Neural crest cell (in vitro differentiated cells): ENCODE data around the gene RTL10. TPM values are rescaled to one million over a fixed set of nuclear protein-coding genes. Genes with fewer than 3 reads are reported as not detected.

Experiments
- DNase-seq: peaks from one replicate; pipeline ENCODE4 v3.0.0; 2021; ENCODE audit warnings: low read depth, mixed read lengths, low spot score
- H3K27ac Mint-ChIP-seq: one replicate; pipeline ENCODE4 v1.8.0; 2021; ENCODE audit warnings: mild to moderate bottlenecking, mixed read lengths; ENCODE audit not compliant: unreplicated experiment
- H3K27me3 Mint-ChIP-seq: 2 replicates; pipeline ENCODE4 v1.8.0; 2021; ENCODE audit warnings: low read depth, mild to moderate bottlenecking, mixed read lengths
- H3K36me3 Mint-ChIP-seq: 2 replicates; pipeline ENCODE4 v1.8.0; 2021; ENCODE audit warnings: low read depth, mild to moderate bottlenecking, mixed read lengths
- H3K4me1 Mint-ChIP-seq: 2 replicates; pipeline ENCODE4 v1.8.0; 2021; ENCODE audit warnings: mixed read lengths
- H3K4me3 Mint-ChIP-seq: one replicate; pipeline ENCODE4 v1.8.0; 2021; ENCODE audit warnings: mild to moderate bottlenecking, mixed read lengths
- H3K9me3 Mint-ChIP-seq: 2 replicates; pipeline ENCODE4 v1.8.0; 2021; ENCODE audit warnings: mixed read lengths
- total RNA-seq: library from RNA; stranded (reverse); gene quantifications from 2 replicates; pipeline ENCODE4 v1.2.1, GENCODE V29; 2021
- TF ChIP-seq, protein P1 (sequence below): fragments of 200-600 bp; sonication (generic); conservative IDR thresholded peaks from 2 replicates; pipeline ENCODE4 v1.5.0; 2021; ENCODE audit warnings: antibody characterized with exemption, mild to moderate bottlenecking

Gene RTL10
- total RNA-seq, 1 donor from 2014 or later, result 28.1 TPM

DNA sequence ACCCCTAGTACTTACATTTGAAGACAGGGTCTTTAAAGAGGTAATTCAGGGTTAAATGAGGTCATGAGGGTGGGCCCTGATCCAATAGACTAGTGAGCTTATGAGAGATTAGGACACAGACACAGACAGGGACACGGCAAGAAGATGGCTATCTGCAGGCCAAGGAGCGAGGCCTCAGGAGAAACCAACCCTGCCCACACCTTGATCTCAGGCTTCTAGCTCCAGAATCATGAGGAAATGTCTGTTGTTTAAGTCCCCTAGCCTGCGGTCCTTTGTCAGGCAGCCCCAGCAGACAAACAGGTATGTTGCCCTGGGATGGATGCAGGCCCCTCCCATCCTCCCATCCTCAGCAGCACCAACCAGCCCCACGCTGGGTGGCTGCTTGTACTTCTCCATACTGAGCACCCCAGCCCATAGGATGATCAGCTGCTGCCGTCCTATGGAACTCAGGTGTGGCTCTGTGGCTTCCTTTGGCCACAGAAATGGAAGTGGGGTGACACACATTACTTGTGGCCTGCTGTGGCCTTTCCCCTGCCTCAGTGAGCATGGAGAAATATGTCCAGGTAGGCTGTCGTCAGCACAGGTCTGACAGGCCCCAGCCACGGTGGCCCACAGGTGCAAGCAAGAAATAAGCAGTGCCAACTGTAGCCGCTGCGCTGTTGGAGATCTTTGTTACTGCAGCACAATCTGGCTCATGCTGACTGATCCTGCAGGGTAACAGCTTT lies 7.9 kb downstream of the RTL10 start:
- peaks cover 4% of the 10 kb centered on the region for H3K36me3 Mint-ChIP-seq
- TF ChIP-seq, protein P1, sequence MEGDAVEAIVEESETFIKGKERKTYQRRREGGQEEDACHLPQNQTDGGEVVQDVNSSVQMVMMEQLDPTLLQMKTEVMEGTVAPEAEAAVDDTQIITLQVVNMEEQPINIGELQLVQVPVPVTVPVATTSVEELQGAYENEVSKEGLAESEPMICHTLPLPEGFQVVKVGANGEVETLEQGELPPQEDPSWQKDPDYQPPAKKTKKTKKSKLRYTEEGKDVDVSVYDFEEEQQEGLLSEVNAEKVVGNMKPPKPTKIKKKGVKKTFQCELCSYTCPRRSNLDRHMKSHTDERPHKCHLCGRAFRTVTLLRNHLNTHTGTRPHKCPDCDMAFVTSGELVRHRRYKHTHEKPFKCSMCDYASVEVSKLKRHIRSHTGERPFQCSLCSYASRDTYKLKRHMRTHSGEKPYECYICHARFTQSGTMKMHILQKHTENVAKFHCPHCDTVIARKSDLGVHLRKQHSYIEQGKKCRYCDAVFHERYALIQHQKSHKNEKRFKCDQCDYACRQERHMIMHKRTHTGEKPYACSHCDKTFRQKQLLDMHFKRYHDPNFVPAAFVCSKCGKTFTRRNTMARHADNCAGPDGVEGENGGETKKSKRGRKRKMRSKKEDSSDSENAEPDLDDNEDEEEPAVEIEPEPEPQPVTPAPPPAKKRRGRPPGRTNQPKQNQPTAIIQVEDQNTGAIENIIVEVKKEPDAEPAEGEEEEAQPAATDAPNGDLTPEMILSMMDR, result no peak
- no peaks in the 10 kb centered on the region for H3K9me3 Mint-ChIP-seq
- no peaks in the 10 kb centered on the region for H3K4me1 Mint-ChIP-seq
- H3K27ac Mint-ChIP-seq, result no peak overlapping the region
- no peak for DNase-seq
- H3K4me3 Mint-ChIP-seq, result no peak overlapping the region
- H3K27me3 Mint-ChIP-seq, result no peaks in the 10 kb centered on the region

DNA sequence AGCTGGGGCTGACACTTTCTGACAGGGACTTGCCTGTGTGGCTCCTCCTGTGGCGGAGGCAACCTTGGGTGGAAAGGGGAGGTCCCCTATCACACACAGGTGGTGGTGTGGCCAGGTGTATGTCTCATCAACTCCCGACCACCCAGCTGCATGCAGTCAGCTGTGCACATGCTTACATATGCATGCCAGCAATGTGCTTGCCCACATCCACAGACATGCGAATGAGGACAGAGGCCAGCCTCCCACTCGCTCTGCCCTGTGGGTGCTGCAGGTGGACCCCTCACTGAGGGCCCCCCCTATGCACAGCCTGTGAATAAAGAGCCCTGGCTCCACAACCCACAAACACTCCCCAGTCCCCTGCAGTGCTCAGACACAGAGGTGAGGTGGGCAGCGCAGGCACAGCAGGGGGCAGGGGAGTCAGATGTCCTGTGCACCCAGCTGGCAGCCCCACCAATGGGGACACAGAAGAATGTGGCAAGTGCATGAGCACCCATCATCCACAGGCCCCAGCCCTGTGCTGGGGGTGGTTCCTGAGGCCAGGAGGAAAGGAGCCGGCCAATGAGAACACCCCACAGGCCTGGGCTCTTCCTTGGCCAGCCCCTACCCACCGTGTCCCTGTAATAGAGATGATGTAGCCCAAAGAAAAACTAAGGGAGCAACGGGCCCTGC lies 9.5 kb downstream of the RTL10 start:
- H3K4me3 Mint-ChIP-seq, result peak overlapping the region; percentile 32
- no peak for DNase-seq
- peaks cover 4% of the 10 kb centered on the region for H3K36me3 Mint-ChIP-seq
- H3K4me1 Mint-ChIP-seq, result no peaks in the 10 kb centered on the region
- H3K9me3 Mint-ChIP-seq, result no peaks in the 10 kb centered on the region
- H3K27me3 Mint-ChIP-seq, result no peaks in the 10 kb centered on the region
- H3K27ac Mint-ChIP-seq, result no peak overlapping the region
- TF ChIP-seq, protein P1, result no peak

DNA sequence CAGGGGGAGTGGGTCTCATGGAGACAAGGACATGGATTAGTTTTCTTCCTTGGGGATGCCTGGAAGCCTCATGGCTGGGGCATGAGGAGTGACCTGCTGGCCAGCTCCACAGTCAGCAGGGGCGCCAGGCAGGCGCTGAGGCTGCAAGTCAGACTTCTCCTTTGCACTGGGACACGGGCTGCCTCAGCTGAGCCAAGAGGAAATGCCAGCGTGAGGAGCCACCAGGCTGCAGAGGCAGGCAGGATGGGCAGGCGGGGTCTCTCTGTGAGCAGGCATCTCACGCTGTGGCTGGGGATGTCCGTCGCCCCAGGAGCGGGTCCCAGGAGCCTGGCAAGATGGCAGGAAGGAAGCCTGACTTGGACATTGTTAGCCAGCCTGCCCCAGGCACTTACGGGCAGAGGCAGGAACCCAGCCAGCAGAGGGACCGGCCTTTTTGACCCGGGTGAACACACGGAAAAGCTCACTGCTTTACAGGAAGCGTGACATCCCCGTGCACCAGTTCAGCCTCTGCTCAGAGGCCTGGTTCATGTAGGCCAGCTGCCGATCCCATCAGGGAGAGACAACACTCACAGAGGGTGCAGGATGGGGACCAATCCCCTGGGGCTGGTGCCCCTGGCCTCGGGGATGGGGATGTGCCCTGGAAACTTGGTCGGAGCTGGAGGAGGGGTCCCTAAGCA lies 10.2 kb downstream of the RTL10 start:
- DNase-seq, result no peak
- TF ChIP-seq, protein P1, result no peak
- Mint-ChIP-seq H3K27ac (no peak overlapping the region), H3K9me3 (no peaks in the 10 kb centered on the region), H3K4me1 (no peaks in the 10 kb centered on the region), H3K27me3 (no peaks in the 10 kb centered on the region), H3K4me3 (peak overlapping the region; percentile 9), H3K36me3 (peaks cover 4% of the 10 kb centered on the region)

DNA sequence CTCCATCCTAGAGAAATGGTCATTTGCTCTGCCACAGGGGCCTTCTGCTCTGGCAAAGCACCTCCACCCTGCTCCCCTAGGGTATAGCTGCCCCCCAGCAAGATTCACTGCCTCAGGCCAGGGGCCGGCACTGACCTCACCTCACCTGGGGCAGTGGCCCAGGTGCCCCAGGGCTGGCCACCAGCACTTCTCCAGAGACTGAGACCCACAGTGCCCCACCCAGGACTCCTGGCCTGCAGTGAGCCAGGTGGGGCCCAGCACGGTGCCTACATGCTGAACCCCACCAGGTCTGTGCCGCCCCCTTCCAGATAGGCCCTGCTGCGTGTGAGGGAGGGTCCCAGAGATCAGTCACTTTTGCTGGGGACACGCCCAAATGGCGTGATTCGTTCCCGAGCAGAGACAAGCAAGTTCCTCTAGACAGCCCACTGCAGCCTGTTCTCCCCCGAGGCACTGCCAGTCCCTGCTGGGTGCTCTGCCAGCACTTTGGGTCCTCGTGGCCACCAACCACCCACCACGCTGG lies 10.8 kb downstream of the RTL10 start:
- Mint-ChIP-seq H3K4me1 (no peaks in the 10 kb centered on the region), H3K27me3 (no peaks in the 10 kb centered on the region), H3K27ac (no peak overlapping the region), H3K36me3 (peaks cover 4% of the 10 kb centered on the region), H3K4me3 (no peak overlapping the region), H3K9me3 (no peaks in the 10 kb centered on the region)
- TF ChIP-seq, protein P1, result no peak
- no peak for DNase-seq

DNA sequence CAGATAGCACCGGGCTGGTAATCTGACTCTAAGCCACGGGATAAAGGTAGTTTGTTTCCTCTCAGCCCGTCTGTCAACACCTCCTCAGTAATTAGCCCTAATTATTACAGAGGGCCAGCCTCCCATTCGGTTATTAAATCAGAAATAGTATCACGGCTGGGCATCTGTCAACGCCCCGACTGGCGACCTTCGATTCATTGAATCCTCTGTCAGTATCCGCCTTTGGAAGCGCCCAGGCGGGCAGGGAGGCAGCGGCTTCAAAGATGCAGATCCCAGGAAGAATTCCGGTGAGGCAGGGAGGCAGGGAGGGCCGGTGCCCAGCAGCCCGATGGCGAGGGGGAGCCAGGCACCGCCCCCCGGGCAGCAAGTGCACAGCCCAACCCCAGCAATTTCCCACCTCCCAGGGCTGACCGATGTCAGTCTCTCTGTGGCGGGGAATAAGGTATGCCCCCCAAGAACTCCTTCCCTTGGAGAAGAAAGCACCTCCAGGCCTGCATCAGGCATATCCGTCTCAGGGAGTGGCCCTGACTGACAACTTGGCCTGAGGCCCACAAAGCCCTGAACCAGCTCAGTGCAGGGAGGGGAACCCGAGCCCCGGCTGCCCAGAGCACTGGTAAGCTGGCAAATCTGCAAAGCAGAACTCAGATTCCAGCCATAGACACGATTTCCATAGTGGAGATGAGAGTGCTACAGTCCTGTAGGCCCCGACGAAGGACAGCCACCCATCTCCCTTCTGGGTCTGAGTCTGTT lies 11.4 kb downstream of the RTL10 start:
- Mint-ChIP-seq H3K9me3 (no peaks in the 10 kb centered on the region), H3K4me1 (no peaks in the 10 kb centered on the region)

More for the DNA sequence above, 11.4 kb downstream of the RTL10 start:
- DNase-seq, result no peak
- no peak overlapping the region for H3K4me3 Mint-ChIP-seq
- H3K36me3 Mint-ChIP-seq, result peaks cover 4% of the 10 kb centered on the region
- H3K27ac Mint-ChIP-seq, result no peak overlapping the region
- H3K27me3 Mint-ChIP-seq, result no peaks in the 10 kb centered on the region
- TF ChIP-seq, protein P1, result no peak
